Urothelium cell line (cell line): ENCODE measurements around the gene CCIN.
A peak's percentile ranks its signal among the peaks of the same experiment; 100 is the strongest.
"Not testable (repeated sequence)": the region's sequence is repeated elsewhere in the genome, so short reads cannot be mapped to it uniquely, and the experiment has no call there.

Experiments
- DNase-seq: peaks from one replicate; pipeline ENCODE4 v3.0.0; 2011; ENCODE audit warnings: low spot score, mixed read lengths
- FAIRE-seq: peaks from 2 replicates; lab custom pipeline; 2011; peaks lifted over from hg19 to GRCh38; lab: Jason Lieb, UNC

CCIN gene

DNA sequence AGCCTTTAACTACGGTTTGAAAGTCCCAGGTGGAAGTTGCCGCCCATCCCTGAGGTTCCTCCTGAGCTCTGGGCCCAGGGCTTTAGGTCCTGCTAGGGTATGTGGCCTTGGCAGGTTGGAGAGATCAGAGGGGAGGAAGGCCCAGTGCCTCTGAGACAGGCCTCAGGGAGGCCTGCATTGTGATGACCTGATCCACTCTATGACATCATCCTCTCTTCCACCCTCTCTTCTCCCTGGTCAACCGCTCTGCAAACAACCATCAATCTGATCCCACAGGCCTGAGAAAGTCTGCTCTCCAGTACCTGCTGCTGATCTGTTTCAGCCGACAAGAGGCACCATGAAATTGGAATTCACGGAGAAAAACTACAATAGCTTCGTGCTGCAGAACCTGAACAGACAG lies at the start of gene CCIN:
Gene CCIN (plus strand): TSS at position 223 of the 400 bp plus-strand sequence. CDS start 115 bp downstream, at position 338.
- DNase-seq (no peak), FAIRE-seq (no peak)

DNA sequence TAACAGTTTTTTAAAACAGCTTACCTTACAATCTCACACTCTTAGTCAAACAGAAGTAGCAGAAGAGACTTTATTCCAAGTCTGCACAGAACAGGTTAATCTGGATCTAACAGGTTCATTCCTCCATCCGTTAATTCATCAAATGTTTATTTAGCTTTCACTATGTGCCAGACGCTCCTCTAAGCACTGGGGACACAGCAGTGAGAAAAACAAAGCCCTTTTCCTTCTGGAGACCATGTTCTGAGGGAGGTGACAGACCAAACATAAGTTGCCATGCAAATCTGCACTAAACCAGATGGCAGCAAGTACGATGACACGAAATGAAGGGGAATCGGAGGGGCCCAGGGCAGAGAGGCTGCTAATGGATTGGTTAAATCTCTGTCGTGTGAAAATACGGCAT lies 49.7 kb upstream of the CCIN start:
- FAIRE-seq = no peak

DNA sequence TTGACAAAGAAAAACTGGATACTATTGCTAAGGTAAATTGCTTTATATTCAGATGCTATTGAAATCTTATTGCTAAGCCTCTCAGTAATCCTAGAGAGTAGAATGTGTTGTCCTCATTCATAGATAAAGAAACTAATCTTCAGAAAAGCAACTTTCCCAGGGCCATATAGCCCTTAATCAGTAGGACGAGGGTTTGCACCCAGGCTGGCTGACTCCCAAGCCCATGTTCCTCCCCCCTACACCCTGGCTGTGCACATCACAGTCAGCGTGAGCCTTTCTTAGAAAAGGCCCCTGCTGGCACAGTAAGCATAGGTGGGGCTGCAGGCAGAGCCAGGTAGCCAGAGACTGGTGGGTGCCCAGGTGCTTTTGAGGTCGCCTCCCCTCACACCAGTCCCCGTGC lies 48.5 kb upstream of the CCIN start:
- no peak for FAIRE-seq

More for the DNA sequence above, 49.7 kb upstream of the CCIN start:
- DNase-seq = no peak

DNA sequence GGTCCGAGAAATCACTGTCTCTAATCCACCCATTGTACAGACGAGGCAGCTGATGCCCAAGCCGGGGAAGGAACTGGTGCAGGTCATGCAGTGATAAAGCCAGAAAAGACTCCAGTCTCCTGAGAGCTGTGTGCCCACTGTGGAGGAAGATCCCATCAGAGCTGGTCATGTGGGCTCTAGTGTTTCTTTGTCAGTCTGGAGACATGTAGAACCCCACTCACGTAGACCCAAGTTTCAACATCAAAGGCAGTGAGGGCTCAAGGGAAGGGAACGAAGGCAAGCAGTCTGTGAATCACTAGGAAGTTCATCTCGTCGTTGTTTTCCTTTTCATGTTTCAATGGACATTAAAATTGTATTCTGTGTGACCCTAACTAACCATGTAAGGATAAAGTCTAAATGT lies 47.2 kb upstream of the CCIN start:
- no peak for DNase-seq

More for the DNA sequence above, 48.5 kb upstream of the CCIN start:
- DNase-seq = no peak

DNA sequence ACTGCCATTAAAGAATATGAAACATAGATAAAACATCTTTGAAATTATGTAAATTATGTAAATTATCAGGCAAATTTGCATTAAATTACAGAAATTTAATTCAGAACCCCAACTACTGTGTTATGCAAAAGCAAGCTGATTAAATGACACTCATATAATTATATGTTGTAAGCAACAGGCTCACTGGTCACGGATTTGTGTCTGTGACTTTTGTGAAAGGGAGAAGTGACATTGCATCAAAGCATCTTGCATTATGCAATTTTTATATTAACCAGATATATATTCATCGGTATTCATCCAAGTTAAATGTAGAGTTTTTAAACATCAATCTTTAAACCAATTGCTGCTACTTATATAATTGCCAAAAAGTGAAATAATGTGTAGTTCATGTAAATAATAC lies 45.7 kb upstream of the CCIN start:
- FAIRE-seq (no peak), DNase-seq (no peak)

More for the DNA sequence above, 47.2 kb upstream of the CCIN start:
- FAIRE-seq = no peak

DNA sequence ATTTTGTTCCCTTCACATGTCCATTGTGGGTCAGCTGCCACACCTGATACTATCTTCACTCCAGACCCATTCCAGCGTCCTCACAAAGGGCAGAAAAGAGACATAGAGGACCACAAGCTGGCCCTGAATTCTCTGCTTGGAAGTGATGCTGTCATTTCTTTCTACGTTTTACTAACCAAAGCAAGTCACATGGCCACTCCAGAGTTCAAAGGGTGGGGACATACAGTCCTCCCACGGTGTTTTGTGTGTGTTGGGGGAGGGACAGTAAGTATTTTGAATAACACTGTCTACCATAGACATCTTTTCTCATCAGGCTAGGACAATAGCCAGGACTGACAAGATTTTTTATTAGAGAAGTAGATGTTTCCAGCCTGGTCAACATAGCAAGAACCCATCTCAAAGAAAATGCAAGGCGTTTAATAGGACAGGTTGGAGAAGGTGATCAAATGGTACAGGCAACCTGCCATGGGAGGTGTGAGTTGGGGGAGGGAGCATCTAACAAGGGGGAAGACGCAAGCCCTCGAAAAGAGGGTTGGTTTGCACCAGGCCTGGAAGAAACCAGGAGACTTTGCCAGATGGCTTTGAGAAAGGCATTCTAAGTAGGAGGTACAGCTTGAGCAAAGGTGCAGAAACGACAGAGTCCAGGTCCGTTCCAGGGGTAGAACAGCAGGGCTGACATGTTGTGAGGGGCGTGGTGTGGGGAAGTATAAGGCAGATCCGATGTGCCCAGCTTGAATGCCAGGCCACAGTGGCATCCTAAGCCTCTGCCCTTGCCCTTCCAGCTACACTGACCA lies 43.9 kb upstream of the CCIN start:
- FAIRE-seq = no peak
- DNase-seq = no peak

DNA sequence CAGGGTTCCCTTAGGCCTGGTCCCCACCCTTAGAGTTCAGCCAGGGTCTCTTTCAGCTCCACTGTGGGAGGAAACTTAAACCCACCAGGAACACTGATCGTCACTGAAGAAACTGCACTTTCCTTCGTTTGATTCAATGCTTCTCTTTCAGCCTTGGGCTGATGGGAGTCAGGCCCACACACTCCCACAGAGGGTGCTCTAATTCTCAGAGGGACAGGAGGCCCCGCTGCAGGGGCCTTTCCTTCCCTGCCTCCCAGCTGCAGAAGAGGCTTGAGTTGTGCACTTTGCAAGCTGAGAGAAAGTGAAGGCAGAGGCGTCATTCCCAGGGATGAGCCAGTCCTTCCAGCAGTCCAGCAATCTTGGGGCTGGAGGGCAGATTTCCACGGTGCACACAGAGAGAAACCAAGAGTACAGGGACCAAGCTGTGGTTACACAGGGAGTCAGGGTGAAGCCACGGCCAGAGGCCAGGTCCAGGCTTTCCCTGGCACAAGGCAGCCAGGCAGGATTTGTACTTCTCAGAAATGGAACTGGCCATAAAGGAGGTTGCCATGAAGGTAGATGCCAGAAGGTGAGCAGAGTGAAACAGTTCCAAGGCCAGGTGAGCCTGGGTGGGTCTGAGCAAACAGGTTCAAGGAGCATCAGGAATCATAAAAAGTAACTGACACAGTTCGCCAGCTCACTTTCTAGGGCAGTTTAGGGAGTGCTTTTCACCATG lies 43.0 kb upstream of the CCIN start:
- FAIRE-seq (no peak), DNase-seq (no peak)

DNA sequence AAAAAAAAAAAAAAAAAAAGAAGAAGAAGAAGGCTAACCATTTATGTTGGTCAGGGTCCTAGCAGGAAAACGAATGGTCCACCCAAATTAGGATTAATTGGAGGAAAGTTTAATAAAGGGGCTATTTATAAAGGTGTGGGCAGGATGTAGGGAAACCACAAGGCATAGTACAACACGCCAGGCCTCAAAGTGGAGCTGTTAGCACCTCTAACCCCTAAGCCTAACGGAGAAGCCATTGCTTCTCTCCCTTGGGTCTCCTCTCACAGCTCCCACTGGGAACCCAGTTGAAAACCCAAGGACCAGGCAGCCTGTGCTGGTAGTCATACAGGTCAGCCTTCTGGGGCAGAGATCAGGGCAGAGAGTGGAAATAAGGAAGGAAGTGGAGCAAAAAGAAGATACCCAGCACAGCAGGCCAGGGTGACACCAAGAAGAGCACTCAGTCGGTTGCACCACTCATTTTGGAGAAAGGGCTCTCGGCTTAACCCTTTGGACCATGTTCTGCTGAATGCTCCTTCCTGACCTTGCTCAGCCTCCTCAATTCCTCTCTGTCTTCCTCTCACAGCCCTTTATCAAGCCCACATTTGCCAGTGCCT lies 41.4 kb upstream of the CCIN start:
- DNase-seq (no peak), FAIRE-seq (no peak)

DNA sequence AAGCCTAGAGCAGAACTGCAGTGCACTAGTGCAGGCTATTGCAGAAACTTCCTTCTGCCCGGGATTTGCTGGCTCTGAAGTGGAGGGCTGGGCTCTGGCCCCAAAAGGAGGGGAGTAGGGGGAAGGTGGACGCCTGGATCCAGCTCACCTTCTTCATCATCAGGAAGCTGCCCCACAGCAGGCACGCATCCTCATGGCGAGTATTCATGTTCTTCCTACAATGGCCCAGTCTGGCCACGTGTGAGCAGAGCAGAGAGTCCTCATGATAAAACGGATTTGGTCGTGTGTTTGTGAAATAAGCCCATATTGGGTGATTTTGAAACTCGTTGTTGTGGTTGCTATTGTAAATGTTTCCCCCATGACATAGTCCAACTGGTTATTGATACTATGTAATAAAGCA lies 40.8 kb upstream of the CCIN start:
- no peak for DNase-seq

DNA sequence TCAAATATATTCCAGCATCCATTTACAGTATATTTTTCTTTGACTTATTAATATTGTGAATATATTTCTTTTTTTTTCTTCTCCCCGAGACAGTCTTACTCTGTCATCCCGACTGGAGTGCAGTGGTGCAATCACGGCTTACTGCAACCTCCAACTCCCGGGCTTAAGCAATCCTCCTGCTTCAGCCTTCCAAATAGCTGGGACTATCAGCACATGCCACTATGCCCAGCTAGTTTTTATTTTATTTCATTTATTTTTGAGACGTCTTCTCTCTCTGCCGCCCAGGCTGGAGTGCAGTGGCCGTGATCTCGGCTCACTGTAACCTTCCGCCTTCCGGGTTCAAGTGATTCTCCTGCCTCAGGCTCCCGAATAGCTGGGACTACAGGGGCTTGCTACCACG lies 40.0 kb upstream of the CCIN start:
- no peak for DNase-seq
- FAIRE-seq = no peak

More for the DNA sequence above, 40.8 kb upstream of the CCIN start:
- no peak for FAIRE-seq

DNA sequence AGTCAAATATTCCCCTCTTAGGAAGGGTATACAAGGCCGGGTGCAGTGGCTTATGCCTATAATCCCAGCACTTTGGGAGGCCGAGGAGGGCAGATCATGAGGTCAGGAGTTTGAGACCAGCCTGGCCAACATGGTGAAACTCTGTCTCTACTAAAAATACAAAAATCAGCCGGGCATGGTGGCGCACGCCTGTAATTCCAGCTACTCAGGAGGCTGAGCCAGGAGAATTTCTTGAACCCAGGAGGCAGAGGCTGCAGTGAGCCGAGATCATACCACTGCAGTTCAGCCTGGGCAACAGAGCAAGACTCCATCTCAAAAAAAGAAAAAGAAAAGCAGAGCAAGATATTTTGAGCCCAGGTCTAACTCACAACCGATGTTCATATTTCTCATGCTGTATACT lies 37.5 kb upstream of the CCIN start:
- not testable (repeated sequence) for FAIRE-seq, DNase-seq

DNA sequence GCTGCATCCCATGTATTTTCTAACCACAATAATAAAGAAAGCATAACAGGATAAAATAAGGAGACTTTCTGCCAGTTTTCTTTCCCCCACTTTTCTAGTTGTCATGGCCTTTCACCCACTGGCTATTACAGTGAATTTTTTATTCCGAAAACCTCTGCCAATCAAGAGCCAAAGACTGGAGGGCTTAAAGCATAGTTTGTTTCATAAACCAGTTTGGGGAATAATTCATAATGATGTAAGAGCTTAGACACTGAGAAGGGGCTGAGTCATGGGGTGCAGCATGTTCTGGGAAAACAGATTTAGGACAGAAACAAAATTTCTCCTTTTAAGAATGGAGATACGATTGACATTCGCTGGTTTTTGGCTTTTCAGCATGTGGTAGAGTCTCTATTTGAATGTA lies 37.1 kb upstream of the CCIN start:
- FAIRE-seq = no peak
- no peak for DNase-seq

DNA sequence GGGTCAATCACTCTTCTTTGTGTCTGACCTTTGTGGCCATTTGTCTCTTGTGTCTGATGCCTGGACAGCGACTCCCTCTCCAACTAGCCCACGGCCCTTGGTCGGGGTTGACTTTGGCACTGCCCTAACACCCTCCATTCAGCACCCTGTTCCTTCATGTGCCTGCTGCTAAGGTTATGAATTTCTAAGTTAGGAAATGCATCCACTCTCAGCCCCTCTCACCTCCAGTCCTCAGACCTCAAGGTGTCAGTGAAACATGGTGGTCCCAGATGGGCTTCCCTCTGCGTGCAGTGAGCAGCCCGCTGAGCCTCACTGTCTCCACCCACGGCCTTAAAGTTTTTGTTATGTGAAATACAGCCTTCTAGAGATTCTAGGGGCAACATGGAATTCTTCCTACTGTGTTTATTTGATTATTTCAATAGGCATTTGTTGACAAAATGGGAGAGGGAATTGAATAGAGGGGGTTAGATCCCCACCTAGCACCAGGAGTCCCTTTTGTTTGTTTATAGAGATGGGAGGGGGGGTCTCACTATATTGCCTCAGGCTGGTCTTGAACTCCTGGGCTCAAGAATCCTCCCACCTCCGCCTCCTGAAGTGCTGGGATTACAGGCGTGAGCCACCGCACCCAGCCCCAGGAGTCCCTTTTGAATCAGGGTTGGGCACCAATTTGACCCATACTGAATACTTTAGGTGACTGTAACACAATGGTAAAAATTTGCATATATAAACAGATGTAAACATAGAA lies 34.3 kb upstream of the CCIN start:
- FAIRE-seq (no peak), DNase-seq (no peak)

DNA sequence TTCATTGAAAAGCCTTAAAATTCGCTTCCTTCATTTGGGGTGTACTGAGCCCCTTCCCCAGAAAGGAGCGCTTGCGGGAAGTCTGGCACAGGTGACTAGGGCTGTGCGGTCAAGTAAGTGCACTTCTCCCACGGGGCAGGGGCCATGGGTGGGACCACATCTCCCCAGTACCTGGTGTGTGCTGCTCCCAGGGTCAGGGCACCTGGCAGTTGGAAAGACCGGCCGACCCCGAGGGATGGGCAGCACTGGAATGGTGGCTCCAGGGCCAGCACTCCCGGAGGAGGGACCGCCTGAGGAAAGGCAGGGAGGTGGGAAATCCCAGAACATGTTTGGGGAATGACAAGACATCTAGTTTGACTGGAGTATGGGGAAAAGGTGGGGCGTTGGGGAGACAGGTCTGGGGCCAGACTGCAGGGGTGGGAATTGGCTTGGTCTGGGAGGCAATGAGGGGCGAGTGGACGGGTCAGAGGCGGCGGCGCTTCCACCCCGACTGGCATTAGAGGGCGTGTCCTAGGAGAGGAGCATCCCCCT lies 33.4 kb upstream of the CCIN start:
- no peak for DNase-seq
- FAIRE-seq = no peak

DNA sequence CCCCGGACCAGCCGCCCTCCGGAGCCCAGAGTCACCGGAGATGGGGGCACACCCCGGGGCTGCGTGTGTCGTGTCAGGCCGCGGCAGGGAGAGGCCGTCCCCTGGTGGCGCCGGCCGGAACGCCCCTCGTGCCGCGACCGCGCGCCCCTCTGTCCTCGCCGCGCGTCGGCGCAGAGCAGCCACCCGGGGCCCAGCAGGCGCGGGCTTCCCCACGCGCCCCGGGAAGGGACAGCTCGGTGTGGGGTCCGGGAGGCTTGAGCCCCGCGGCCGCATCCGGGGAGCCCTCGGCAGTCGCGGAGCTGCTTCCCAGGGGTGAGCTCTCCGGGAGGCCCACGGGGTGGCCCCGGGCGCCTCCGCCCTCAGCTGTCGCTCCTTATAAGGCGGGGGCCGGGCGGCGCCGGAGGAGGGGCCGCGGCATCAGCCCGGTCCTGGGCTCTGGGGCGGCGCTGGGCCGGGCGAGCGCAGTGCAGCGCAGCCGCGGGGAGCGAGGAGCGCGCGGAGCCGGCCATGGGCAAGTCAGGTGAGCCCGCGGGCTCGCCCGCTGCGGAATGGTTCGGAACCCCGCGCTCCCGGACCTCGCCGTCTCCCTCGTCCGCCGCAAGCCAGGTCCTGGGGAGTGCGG lies 32.8 kb upstream of the CCIN start, which contains the start of gene GLIPR2:
Gene GLIPR2 (plus strand): TSS at position 462 of the 622 bp plus-strand sequence. CDS start 46 bp downstream, at position 508.
- FAIRE-seq = no peak
- DNase-seq = peak; percentile 94

DNA sequence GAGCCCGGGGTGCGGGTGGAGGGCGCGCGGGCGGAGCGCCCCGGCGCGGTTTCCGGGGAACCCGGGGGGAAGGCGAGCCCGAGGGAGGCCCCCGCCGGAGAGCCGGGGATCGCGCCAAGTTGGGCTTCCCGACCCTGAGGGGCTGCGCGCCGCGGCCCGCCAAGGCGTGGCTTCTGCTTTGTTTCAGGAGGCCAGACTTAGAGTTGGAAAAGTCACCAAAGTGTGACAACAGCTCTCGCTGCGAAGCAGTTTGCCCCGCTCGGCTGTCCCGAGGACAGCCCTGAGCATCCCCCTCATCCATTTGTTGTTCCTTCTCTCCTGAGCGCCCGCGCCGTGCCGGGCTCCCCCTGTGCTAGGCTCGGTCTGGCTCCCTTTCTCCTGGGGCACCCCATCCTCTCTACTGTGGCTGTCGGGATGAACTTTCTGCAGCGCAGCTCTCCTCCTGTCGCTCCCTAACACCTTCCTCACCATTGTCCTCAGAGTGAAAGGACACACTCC lies 32.2 kb upstream of the CCIN start:
- DNase-seq = no peak

DNA sequence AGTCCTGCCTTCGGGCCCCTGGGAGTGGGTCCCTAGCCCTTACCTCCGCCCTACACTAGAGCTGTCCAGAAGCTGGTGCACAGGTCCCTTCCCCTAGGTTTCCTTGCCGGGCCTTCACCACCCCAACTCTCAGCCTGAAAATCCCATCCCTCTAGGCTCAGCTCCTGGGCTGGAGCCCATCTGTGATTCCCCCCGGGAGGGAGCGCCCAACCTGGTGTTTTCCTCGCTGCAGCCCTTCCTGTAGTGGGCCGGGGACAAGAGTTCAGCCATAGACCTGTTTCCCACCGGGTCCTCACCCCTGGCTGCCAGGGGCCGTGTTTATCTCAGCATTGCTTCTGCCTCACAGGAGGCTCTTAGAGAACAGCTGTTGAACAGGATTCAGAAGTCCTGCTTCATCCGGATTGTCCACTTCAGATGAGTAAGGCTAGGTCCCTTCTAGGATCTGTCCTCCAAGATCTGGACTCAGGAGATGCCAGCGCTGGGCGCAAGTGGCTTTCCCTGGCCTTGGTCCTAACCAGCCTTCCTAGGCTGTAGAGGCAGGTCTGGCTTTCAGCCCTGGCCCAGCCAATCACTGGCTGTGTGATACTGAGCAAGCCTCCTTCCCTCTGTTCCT lies 31.7 kb upstream of the CCIN start:
- FAIRE-seq = no peak
- DNase-seq = no peak

More for the DNA sequence above, 32.2 kb upstream of the CCIN start:
- no peak for FAIRE-seq

DNA sequence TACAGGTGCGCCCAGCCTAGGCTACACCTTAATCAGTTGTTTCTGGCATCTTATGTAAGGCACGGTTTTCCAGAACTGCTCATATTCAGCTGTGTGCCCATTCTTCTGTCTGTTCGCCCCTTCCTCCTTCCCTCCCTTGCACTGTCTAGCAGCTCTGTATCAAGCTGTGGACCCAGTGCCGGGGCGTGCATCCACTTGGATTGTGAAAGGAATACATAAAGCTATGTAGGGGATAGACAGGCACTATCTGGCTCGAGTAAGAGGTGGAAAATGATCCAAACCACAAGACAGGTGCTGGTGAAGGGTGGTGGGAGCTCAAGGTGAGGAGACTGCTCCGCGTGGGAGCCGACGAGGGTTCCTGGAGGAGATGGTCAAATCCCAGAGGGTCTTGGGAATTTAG lies 30.7 kb upstream of the CCIN start:
- DNase-seq (no peak), FAIRE-seq (no peak)

DNA sequence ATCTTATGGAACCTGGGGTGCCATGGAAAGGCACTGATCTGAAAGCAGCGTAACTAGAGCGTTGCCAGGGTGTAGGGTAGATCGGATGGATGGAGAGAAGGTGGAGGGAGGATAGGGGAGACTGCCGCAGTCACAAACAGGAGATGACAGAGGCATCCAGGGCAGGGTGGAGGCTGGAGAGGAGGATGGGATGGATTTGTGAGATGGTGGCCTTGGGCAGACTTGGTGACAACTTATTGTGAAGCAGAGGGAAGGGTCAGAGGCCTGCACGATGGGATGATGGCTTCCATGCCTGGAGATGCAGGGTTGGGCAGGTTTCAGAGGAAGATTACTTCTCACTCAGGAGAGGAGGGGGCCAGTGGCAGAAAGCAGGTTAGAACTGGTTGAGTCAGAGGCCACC lies 30.3 kb upstream of the CCIN start:
- DNase-seq = no peak

More for the DNA sequence above, 30.3 kb upstream of the CCIN start:
- FAIRE-seq = no peak
